ENCODE results near the gene DPF3. TPM values are rescaled to one million over a fixed set of nuclear protein-coding genes. Genes with fewer than 3 reads are reported as not detected.

The DPF3 gene
- total RNA-seq, 5 donors from 2014 or later (not counting 1 experiment from before 2014, with no cell fraction given), result 0.33 to 0.86 (median 0.54) TPM

DNA sequence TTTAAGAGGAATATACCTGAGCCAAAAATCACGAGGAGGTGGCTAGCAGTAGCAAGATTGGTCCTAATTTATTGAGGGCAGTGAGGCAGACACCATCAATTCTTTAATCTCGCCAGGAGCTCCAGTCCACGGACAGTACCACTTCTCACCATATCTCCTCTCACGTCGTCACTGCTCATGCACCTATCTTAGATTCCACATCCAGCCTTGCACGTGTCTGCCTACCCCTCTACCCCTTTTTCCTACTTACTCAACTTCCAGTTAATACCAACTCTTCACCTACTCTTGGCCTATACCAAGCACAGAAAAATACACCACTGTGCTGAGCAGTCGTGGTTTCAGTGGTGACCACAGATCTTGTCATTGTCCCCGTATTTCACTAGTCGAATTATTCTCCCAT is 246.1 kb downstream of the DPF3 start:
- Histone ChIP-seq H3K27me3 (replicated peaks in 1 of 2; ENCODE audit: control insufficient read depth in 2 of 2, extremely low read depth in 1 of 2, insufficient read depth in 2 of 2, low read length in 1 of 2) (peaks cover 0 to 27% of the 10 kb centered on the region in 2 experiments), H3K27ac (ENCODE audit: low read length) (no peak overlapping the region), H3K4me3 (ENCODE audit: control insufficient read depth in 1 of 2, extremely low read depth in 1 of 2, low read length in 1 of 2) (no peak overlapping the region), H3K9me3 (no peaks in the 10 kb centered on the region), H3K36me3 (ENCODE audit: control insufficient read depth in 2 of 2, extremely low read depth in 1 of 2, insufficient read depth in 1 of 2, low read length in 1 of 2) (no peaks in the 10 kb centered on the region), H3K4me1 (ENCODE audit: control insufficient read depth in 1 of 2, extremely low read depth in 1 of 2, insufficient read depth in 2 of 2, low read length in 2 of 2) (no peaks in the 10 kb centered on the region)
- Mint-ChIP-seq H3K4me1 (no peaks in the 10 kb centered on the region), H3K27ac (no peak overlapping the region), H3K9me3 (no peaks in the 10 kb centered on the region), H3K27me3 (peaks cover 7% of the 10 kb centered on the region in 2 donors), H3K36me3 (no peaks in the 10 kb centered on the region), H3K4me3 (no peak overlapping the region)
- ChIA-PET CTCF (no interaction called here), POLR2A (interaction anchor here in 1 of 2 donors (0.7 kb wide), 1 partner anchor 764 kb away, joined by 3 read pairs; no protein-coding TSS in a partner anchor)
- ATAC-seq (replicated peaks in 1 of 4) (no peak), DNase-seq (no peak)
- WGBS (ENCODE audit: insufficient coverage), result 72% methylated on average over 9 of the region's 9 CpGs

GRCh38 chr14:72646861-72647528 is 246.9 kb downstream of the DPF3 start:
- 85% methylated on average over 6 of the region's 7 CpGs for WGBS (ENCODE audit: insufficient coverage)
- H3K9me3 ChIP-seq, result no peaks in the 10 kb centered on the region
- no peaks in the 10 kb centered on the region for H3K36me3 ChIP-seq (ENCODE audit: control insufficient read depth in 2 of 2, extremely low read depth in 1 of 2, insufficient read depth in 1 of 2, low read length in 1 of 2)
- Mint-ChIP-seq H3K4me3 (no peak overlapping the region), H3K27me3 (peaks cover 7% of the 10 kb centered on the region in 2 donors), H3K36me3 (no peaks in the 10 kb centered on the region), H3K9me3 (no peaks in the 10 kb centered on the region), H3K4me1 (no peaks in the 10 kb centered on the region), H3K27ac (no peak overlapping the region)
- ATAC-seq (replicated peaks in 1 of 4) (no peak), DNase-seq (no peak)
- H3K4me3 ChIP-seq (ENCODE audit: control insufficient read depth in 1 of 2, extremely low read depth in 1 of 2, low read length in 1 of 2), result no peak overlapping the region
- POLR2A ChIA-PET, result interaction anchor here in 1 of 2 donors (0.7 kb wide), 1 partner anchor 763 kb away, joined by 3 read pairs; no protein-coding TSS in a partner anchor
- H3K27me3 ChIP-seq (replicated peaks in 1 of 2; ENCODE audit: control insufficient read depth in 2 of 2, extremely low read depth in 1 of 2, insufficient read depth in 2 of 2, low read length in 1 of 2), result peaks cover 0 to 27% of the 10 kb centered on the region in 2 experiments
- H3K27ac ChIP-seq (ENCODE audit: low read length), result no peak overlapping the region
- CTCF ChIA-PET, result no interaction called here
- H3K4me1 ChIP-seq (ENCODE audit: control insufficient read depth in 1 of 2, extremely low read depth in 1 of 2, insufficient read depth in 2 of 2, low read length in 2 of 2), result no peaks in the 10 kb centered on the region

- POLR2A ChIA-PET, result no interaction called here
Measured at GRCh38 chr14:72645706-72646105, 248.2 kb downstream of the DPF3 start.

GRCh38 chr14:72644758-72645489 is 249.0 kb downstream of the DPF3 start:
- ATAC-seq (replicated peaks in 1 of 4), result no peak
- ChIA-PET POLR2A (no interaction called here), CTCF (interaction anchor here in 1 of 2 donors (0.6 kb wide), 1 partner anchor 201 kb away, joined by 3 read pairs; no protein-coding TSS in a partner anchor)

More at GRCh38 chr14:72645706-72646105, 248.2 kb downstream of the DPF3 start:
- no peaks in the 10 kb centered on the region for H3K9me3 Mint-ChIP-seq
- no peak for ATAC-seq (replicated peaks in 1 of 4)
- H3K4me3 Mint-ChIP-seq, result no peak overlapping the region
- 88% methylated on average over 5 of the region's 5 CpGs for WGBS (ENCODE audit: insufficient coverage)
- no peaks in the 10 kb centered on the region for H3K36me3 Mint-ChIP-seq
- Histone ChIP-seq H3K4me1 (ENCODE audit: control insufficient read depth in 1 of 2, extremely low read depth in 1 of 2, insufficient read depth in 2 of 2, low read length in 2 of 2) (no peaks in the 10 kb centered on the region), H3K9me3 (no peaks in the 10 kb centered on the region), H3K36me3 (ENCODE audit: control insufficient read depth in 2 of 2, extremely low read depth in 1 of 2, insufficient read depth in 1 of 2, low read length in 1 of 2) (no peaks in the 10 kb centered on the region), H3K27me3 (replicated peaks in 1 of 2; ENCODE audit: control insufficient read depth in 2 of 2, extremely low read depth in 1 of 2, insufficient read depth in 2 of 2, low read length in 1 of 2) (peaks cover 0 to 30% of the 10 kb centered on the region in 2 experiments), H3K4me3 (ENCODE audit: control insufficient read depth in 1 of 2, extremely low read depth in 1 of 2, low read length in 1 of 2) (no peak overlapping the region), H3K27ac (ENCODE audit: low read length) (no peak overlapping the region)
- CTCF ChIA-PET, result no interaction called here
- H3K27ac Mint-ChIP-seq, result no peak overlapping the region
- H3K27me3 Mint-ChIP-seq, result peaks cover 5 to 7% of the 10 kb centered on the region in 2 donors
- no peaks in the 10 kb centered on the region for H3K4me1 Mint-ChIP-seq
- no peak for DNase-seq

DNA sequence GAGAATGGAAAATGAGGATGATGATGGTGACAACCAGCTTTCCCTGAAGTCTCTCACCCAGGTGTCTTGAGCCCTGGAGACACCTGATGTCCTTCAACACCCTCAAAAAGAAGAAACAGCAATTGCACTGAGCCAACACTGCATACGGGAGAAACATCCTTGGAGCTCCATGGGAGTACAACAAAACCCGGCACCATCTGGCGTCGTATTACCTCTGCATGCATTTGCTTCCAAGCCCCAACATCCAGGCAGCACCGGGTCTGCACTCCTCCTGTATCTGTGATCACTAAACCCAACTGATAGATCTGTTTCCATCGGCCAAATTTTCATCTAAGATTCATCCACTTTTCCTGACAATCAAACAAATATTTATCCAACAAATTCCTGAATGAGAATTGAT is 249.9 kb downstream of the DPF3 start:
- no peak for DNase-seq
- H3K4me3 Mint-ChIP-seq, result no peak overlapping the region
- peaks cover 0 to 2% of the 10 kb centered on the region in 2 donors for H3K27me3 Mint-ChIP-seq
- no peaks in the 10 kb centered on the region for H3K36me3 ChIP-seq (ENCODE audit: control insufficient read depth in 2 of 2, extremely low read depth in 1 of 2, insufficient read depth in 1 of 2, low read length in 1 of 2)
- no peak overlapping the region for H3K27ac ChIP-seq (ENCODE audit: low read length)
- H3K27me3 ChIP-seq (replicated peaks in 1 of 2; ENCODE audit: control insufficient read depth in 2 of 2, extremely low read depth in 1 of 2, insufficient read depth in 2 of 2, low read length in 1 of 2), result peaks cover 0 to 18% of the 10 kb centered on the region in 2 experiments
- H3K9me3 ChIP-seq, result no peaks in the 10 kb centered on the region
- POLR2A ChIA-PET, result no interaction called here
- 93% methylated on average over 6 of the region's 6 CpGs for WGBS (ENCODE audit: insufficient coverage)
- CTCF ChIA-PET, result no interaction called here
- no peak overlapping the region for H3K27ac Mint-ChIP-seq
- H3K4me3 ChIP-seq (ENCODE audit: control insufficient read depth in 1 of 2, extremely low read depth in 1 of 2, low read length in 1 of 2), result no peak overlapping the region
- H3K36me3 Mint-ChIP-seq, result peaks cover 3% of the 10 kb centered on the region
- H3K9me3 Mint-ChIP-seq, result peaks cover 0 to 5% (median 4%) of the 10 kb centered on the region in 3 donors
- no peaks in the 10 kb centered on the region for H3K4me1 ChIP-seq (ENCODE audit: control insufficient read depth in 1 of 2, extremely low read depth in 1 of 2, insufficient read depth in 2 of 2, low read length in 2 of 2)
- no peak for ATAC-seq (replicated peaks in 1 of 4)
- no peaks in the 10 kb centered on the region for H3K4me1 Mint-ChIP-seq

More at GRCh38 chr14:72644758-72645489, 249.0 kb downstream of the DPF3 start:
- Mint-ChIP-seq H3K27ac (no peak overlapping the region), H3K27me3 (peaks cover 5% of the 10 kb centered on the region in 2 donors), H3K4me1 (no peaks in the 10 kb centered on the region), H3K4me3 (no peak overlapping the region), H3K9me3 (no peaks in the 10 kb centered on the region), H3K36me3 (no peaks in the 10 kb centered on the region)
- Histone ChIP-seq H3K36me3 (ENCODE audit: control insufficient read depth in 2 of 2, extremely low read depth in 1 of 2, insufficient read depth in 1 of 2, low read length in 1 of 2) (no peaks in the 10 kb centered on the region), H3K4me1 (ENCODE audit: control insufficient read depth in 1 of 2, extremely low read depth in 1 of 2, insufficient read depth in 2 of 2, low read length in 2 of 2) (no peaks in the 10 kb centered on the region), H3K27me3 (replicated peaks in 1 of 2; ENCODE audit: control insufficient read depth in 2 of 2, extremely low read depth in 1 of 2, insufficient read depth in 2 of 2, low read length in 1 of 2) (peaks cover 0 to 22% of the 10 kb centered on the region in 2 experiments), H3K4me3 (ENCODE audit: control insufficient read depth in 1 of 2, extremely low read depth in 1 of 2, low read length in 1 of 2) (no peak overlapping the region), H3K27ac (ENCODE audit: low read length) (no peak overlapping the region), H3K9me3 (no peaks in the 10 kb centered on the region)
- WGBS (ENCODE audit: insufficient coverage), result 89% methylated on average over 1 of the region's 4 CpGs
- DNase-seq, result no peak

- ChIA-PET CTCF (no interaction called here), POLR2A (no interaction called here)
- H3K4me1 ChIP-seq (ENCODE audit: control insufficient read depth in 1 of 2, extremely low read depth in 1 of 2, insufficient read depth in 2 of 2, low read length in 2 of 2), result no peaks in the 10 kb centered on the region
- no peak overlapping the region for H3K27ac ChIP-seq (ENCODE audit: low read length)
- WGBS (ENCODE audit: insufficient coverage), result 93% methylated on average over 3 of the region's 5 CpGs
- H3K27me3 Mint-ChIP-seq, result peaks cover 0 to 2% of the 10 kb centered on the region in 2 donors
- no peaks in the 10 kb centered on the region for H3K9me3 ChIP-seq
- H3K27me3 ChIP-seq (replicated peaks in 1 of 2; ENCODE audit: control insufficient read depth in 2 of 2, extremely low read depth in 1 of 2, insufficient read depth in 2 of 2, low read length in 1 of 2), result peaks cover 0 to 12% of the 10 kb centered on the region in 2 experiments
- DNase-seq (no peak), ATAC-seq (replicated peaks in 1 of 4) (no peak)
- no peak overlapping the region for H3K4me3 ChIP-seq (ENCODE audit: control insufficient read depth in 1 of 2, extremely low read depth in 1 of 2, low read length in 1 of 2)
- H3K36me3 Mint-ChIP-seq, result peaks cover 3% of the 10 kb centered on the region
- no peaks in the 10 kb centered on the region for H3K4me1 Mint-ChIP-seq
- H3K4me3 Mint-ChIP-seq, result no peak overlapping the region
- H3K9me3 Mint-ChIP-seq, result peaks cover 0 to 5% (median 4%) of the 10 kb centered on the region in 3 donors
- H3K27ac Mint-ChIP-seq, result no peak overlapping the region
- no peaks in the 10 kb centered on the region for H3K36me3 ChIP-seq (ENCODE audit: control insufficient read depth in 2 of 2, extremely low read depth in 1 of 2, insufficient read depth in 1 of 2, low read length in 1 of 2)
Measured at GRCh38 chr14:72643317-72643801, 250.5 kb downstream of the DPF3 start.

All from T-cell (primary cell).